Activated CD4-positive, alpha-beta T cell treated with anti-CD3 and anti-CD28 coated beads, Interleukin-2, amount 10 ng/mL, durations not matched to agents 7 days and 5 days (primary cell): ENCODE data around the gene CST3. TPM values are rescaled to one million over a fixed set of nuclear protein-coding genes. Genes with fewer than 3 reads are reported as not detected.

ENCODE experiments used
- CTCF ChIA-PET: fragments of 350-600 bp; sonication (Branson Sonifier 250); formaldehyde crosslinking; loops from one replicate; lab custom pipeline; 2021; ENCODE audit warnings: antibody characterized with exemption; lab: Charles Lee
- POLR2A ChIA-PET: fragments of 350-600 bp; sonication (Branson Sonifier 250); formaldehyde crosslinking; loops from one replicate; lab custom pipeline; 2021; ENCODE audit warnings: antibody characterized with exemption; lab: Charles Lee
- DNase-seq: peaks from one replicate; pipeline ENCODE4 v3.0.0-alpha.2; 2020
- H3K27ac Mint-ChIP-seq: one replicate; pipeline ENCODE4 v1.8.0; 2021; ENCODE audit warnings: mild to moderate bottlenecking, moderate library complexity, mixed read lengths
- H3K27me3 Mint-ChIP-seq: one replicate; pipeline ENCODE4 v1.8.0; 2021; ENCODE audit warnings: mixed read lengths
- H3K36me3 Mint-ChIP-seq: one replicate; pipeline ENCODE4 v1.8.0; 2021; ENCODE audit warnings: low read depth, mixed read lengths
- H3K4me1 Mint-ChIP-seq: one replicate; pipeline ENCODE4 v1.8.0; 2021; ENCODE audit warnings: mixed read lengths
- H3K4me3 Mint-ChIP-seq: one replicate; pipeline ENCODE4 v1.8.0; 2021; ENCODE audit warnings: mild to moderate bottlenecking, moderate library complexity, mixed read lengths
- H3K9me3 Mint-ChIP-seq: one replicate; pipeline ENCODE4 v1.8.0; 2021; ENCODE audit warnings: mixed read lengths
- total RNA-seq, 2 experiments: library from RNA; stranded (reverse); gene quantifications; one replicate each; pipeline ENCODE4 v1.2.3, GENCODE V29; 2021

Gene CST3
- total RNA-seq, 2 experiments from 2014 or later = 1.6 to 2.1 TPM

- Mint-ChIP-seq H3K4me1 (no peaks in the 10 kb centered on the region), H3K4me3 (no peak overlapping the region), H3K27me3 (peaks cover 6% of the 10 kb centered on the region), H3K27ac (no peak overlapping the region), H3K9me3 (no peaks in the 10 kb centered on the region), H3K36me3 (no peaks in the 10 kb centered on the region)
- no peak for DNase-seq
- POLR2A ChIA-PET = no interaction called here
- CTCF ChIA-PET = no interaction called here
These were observed 21.3 kb upstream of the CST3 start for GRCh38 chr20:23658989-23659609.

GRCh38 chr20:23658336-23658735 is 20.6 kb upstream of the CST3 start:
- ChIA-PET CTCF (no interaction called here), POLR2A (no interaction called here)
- H3K36me3 Mint-ChIP-seq = no peaks in the 10 kb centered on the region
- H3K27me3 Mint-ChIP-seq = peaks cover 6% of the 10 kb centered on the region
- no peak overlapping the region for H3K27ac Mint-ChIP-seq
- no peaks in the 10 kb centered on the region for H3K9me3 Mint-ChIP-seq
- no peak for DNase-seq
- H3K4me1 Mint-ChIP-seq = no peaks in the 10 kb centered on the region
- no peak overlapping the region for H3K4me3 Mint-ChIP-seq

- Mint-ChIP-seq H3K27ac (no peak overlapping the region), H3K4me1 (no peaks in the 10 kb centered on the region), H3K36me3 (no peaks in the 10 kb centered on the region), H3K4me3 (no peak overlapping the region), H3K9me3 (no peaks in the 10 kb centered on the region), H3K27me3 (peaks cover 6% of the 10 kb centered on the region)
- no peak for DNase-seq
- ChIA-PET POLR2A (no interaction called here), CTCF (no interaction called here)
These were observed 19.4 kb upstream of the CST3 start for GRCh38 chr20:23657202-23657601.

GRCh38 chr20:23656372-23656771 is 18.6 kb upstream of the CST3 start:
- ChIA-PET POLR2A (no interaction called here), CTCF (no interaction called here)
- Mint-ChIP-seq H3K9me3 (no peaks in the 10 kb centered on the region), H3K27me3 (peaks cover 6% of the 10 kb centered on the region), H3K4me3 (no peak overlapping the region), H3K4me1 (no peaks in the 10 kb centered on the region), H3K36me3 (no peaks in the 10 kb centered on the region), H3K27ac (no peak overlapping the region)
- DNase-seq = no peak

GRCh38 chr20:23655491-23656211 is 17.9 kb upstream of the CST3 start:
- Mint-ChIP-seq H3K36me3 (no peaks in the 10 kb centered on the region), H3K4me1 (no peaks in the 10 kb centered on the region), H3K4me3 (no peak overlapping the region), H3K9me3 (no peaks in the 10 kb centered on the region), H3K27ac (no peak overlapping the region), H3K27me3 (peaks cover 6% of the 10 kb centered on the region)
- DNase-seq = no peak
- CTCF ChIA-PET = no interaction called here
- POLR2A ChIA-PET = no interaction called here

- Mint-ChIP-seq H3K4me3 (no peak overlapping the region), H3K9me3 (no peaks in the 10 kb centered on the region), H3K4me1 (no peaks in the 10 kb centered on the region), H3K36me3 (no peaks in the 10 kb centered on the region), H3K27ac (no peak overlapping the region), H3K27me3 (peaks cover 6% of the 10 kb centered on the region)
- no peak for DNase-seq
- POLR2A ChIA-PET = no interaction called here
- CTCF ChIA-PET = no interaction called here
These were observed 17.0 kb upstream of the CST3 start for GRCh38 chr20:23654717-23655116.

- CTCF ChIA-PET = no interaction called here
- H3K27ac Mint-ChIP-seq = no peak overlapping the region
These were observed 16.2 kb upstream of the CST3 start for GRCh38 chr20:23654000-23654399.

GRCh38 chr20:23653400-23653938 is 15.7 kb upstream of the CST3 start:
- Mint-ChIP-seq H3K4me1 (no peaks in the 10 kb centered on the region), H3K9me3 (no peaks in the 10 kb centered on the region), H3K27me3 (peaks cover 6% of the 10 kb centered on the region), H3K27ac (no peak overlapping the region), H3K36me3 (no peaks in the 10 kb centered on the region), H3K4me3 (no peak overlapping the region)
- no peak for DNase-seq
- ChIA-PET POLR2A (no interaction called here), CTCF (no interaction called here)

More at GRCh38 chr20:23654000-23654399, 16.2 kb upstream of the CST3 start:
- no peaks in the 10 kb centered on the region for H3K4me1 Mint-ChIP-seq
- DNase-seq = no peak
- no peak overlapping the region for H3K4me3 Mint-ChIP-seq
- POLR2A ChIA-PET = no interaction called here
- no peaks in the 10 kb centered on the region for H3K9me3 Mint-ChIP-seq
- H3K27me3 Mint-ChIP-seq = peaks cover 6% of the 10 kb centered on the region
- H3K36me3 Mint-ChIP-seq = no peaks in the 10 kb centered on the region

- CTCF ChIA-PET = no interaction called here
These were observed 15.2 kb upstream of the CST3 start for GRCh38 chr20:23652926-23653325.

GRCh38 chr20:23652371-23652770 is 14.6 kb upstream of the CST3 start:
- H3K4me1 Mint-ChIP-seq = no peaks in the 10 kb centered on the region

More at GRCh38 chr20:23652926-23653325, 15.2 kb upstream of the CST3 start:
- Mint-ChIP-seq H3K9me3 (no peaks in the 10 kb centered on the region), H3K4me1 (no peaks in the 10 kb centered on the region), H3K27ac (no peak overlapping the region), H3K36me3 (no peaks in the 10 kb centered on the region), H3K27me3 (peaks cover 6% of the 10 kb centered on the region), H3K4me3 (no peak overlapping the region)
- DNase-seq = no peak
- POLR2A ChIA-PET = no interaction called here

GRCh38 chr20:23651117-23651516 is 13.4 kb upstream of the CST3 start:
- H3K36me3 Mint-ChIP-seq = no peaks in the 10 kb centered on the region
- no peak overlapping the region for H3K4me3 Mint-ChIP-seq
- no peak overlapping the region for H3K27ac Mint-ChIP-seq
- H3K27me3 Mint-ChIP-seq = peaks cover 6% of the 10 kb centered on the region
- H3K9me3 Mint-ChIP-seq = no peaks in the 10 kb centered on the region
- POLR2A ChIA-PET = no interaction called here
- CTCF ChIA-PET = no interaction called here
- H3K4me1 Mint-ChIP-seq = no peaks in the 10 kb centered on the region
- no peak for DNase-seq

More at GRCh38 chr20:23652371-23652770, 14.6 kb upstream of the CST3 start:
- Mint-ChIP-seq H3K27me3 (peaks cover 6% of the 10 kb centered on the region), H3K27ac (no peak overlapping the region), H3K4me3 (no peak overlapping the region), H3K36me3 (no peaks in the 10 kb centered on the region), H3K9me3 (no peaks in the 10 kb centered on the region)
- ChIA-PET CTCF (no interaction called here), POLR2A (no interaction called here)
- DNase-seq = no peak

GRCh38 chr20:23649830-23650417 is 12.2 kb upstream of the CST3 start:
- Mint-ChIP-seq H3K4me3 (no peak overlapping the region), H3K27ac (no peak overlapping the region), H3K9me3 (no peaks in the 10 kb centered on the region), H3K4me1 (no peaks in the 10 kb centered on the region), H3K36me3 (no peaks in the 10 kb centered on the region), H3K27me3 (peaks cover under 1% of the 10 kb centered on the region)
- ChIA-PET CTCF (no interaction called here), POLR2A (no interaction called here)
- DNase-seq = no peak

GRCh38 chr20:23649242-23649641 is 11.5 kb upstream of the CST3 start:
- Mint-ChIP-seq H3K27ac (no peak overlapping the region), H3K4me1 (no peaks in the 10 kb centered on the region), H3K36me3 (no peaks in the 10 kb centered on the region), H3K4me3 (no peak overlapping the region), H3K9me3 (no peaks in the 10 kb centered on the region), H3K27me3 (no peaks in the 10 kb centered on the region)
- DNase-seq = no peak
- CTCF ChIA-PET = interaction anchor here (1.2 kb wide), 1 partner anchor 16 kb away, joined by 3 read pairs; no protein-coding TSS in a partner anchor
- POLR2A ChIA-PET = no interaction called here
